GM19372 (cell line): ENCODE results near the gene SLC26A1.
"Not testable (repeated sequence)": the region's sequence is repeated elsewhere in the genome, so short reads cannot be mapped to it uniquely, and the experiment has no call there.

Experiments
- ATAC-seq: cut with Tn5 transposase; IDR thresholded peaks from one replicate; pipeline ENCODE4 v1.9.1; 2021; ENCODE audit warnings: mild to moderate bottlenecking, low read depth, moderate library complexity; ENCODE audit not compliant: unreplicated experiment

The SLC26A1 gene

GRCh38 chr4:986879-987623 is 6.2 kb downstream of the SLC26A1 start, which contains the start of gene IDUA:
Gene IDUA, plus strand, starts transcription at chr4:987044. Its CDS starts 41 bp downstream, at chr4:987085.
- peak; percentile 90 for ATAC-seq

GRCh38 chr4:986428-986878 is 6.8 kb downstream of the SLC26A1 start:
- peak; percentile 10 for ATAC-seq

GRCh38 chr4:985123-985830 is 7.9 kb downstream of the SLC26A1 start:
- ATAC-seq: no peak

GRCh38 chr4:984336-985054 is 8.7 kb downstream of the SLC26A1 start:
- no peak for ATAC-seq

- no peak for ATAC-seq
Observed at GRCh38 chr4:982814-983213, 10.4 kb downstream of the SLC26A1 start.

GRCh38 chr4:982291-982690 is 10.9 kb downstream of the SLC26A1 start:
- no peak for ATAC-seq

GRCh38 chr4:978957-979701 is 14.1 kb downstream of the SLC26A1 start:
- ATAC-seq: no peak

GRCh38 chr4:976016-976415 is 17.2 kb downstream of the SLC26A1 start:
- ATAC-seq: not testable (repeated sequence)

GRCh38 chr4:974668-975067 is 18.5 kb downstream of the SLC26A1 start:
- ATAC-seq: no peak

GRCh38 chr4:973431-974397 is 19.5 kb downstream of the SLC26A1 start, which contains the start of gene DGKQ:
Gene DGKQ, minus strand, starts transcription at chr4:973569. Its CDS starts 87 bp downstream, at chr4:973482.
- peak; percentile 80 for ATAC-seq

- ATAC-seq: peak; percentile 44
Observed at GRCh38 chr4:972651-973424, 20.4 kb downstream of the SLC26A1 start.

- ATAC-seq: no peak
Observed at GRCh38 chr4:971666-972500, 21.3 kb downstream of the SLC26A1 start.

GRCh38 chr4:970854-971520 is 22.2 kb downstream of the SLC26A1 start:
- ATAC-seq: no peak

- ATAC-seq: no peak
Observed at GRCh38 chr4:970046-970745, 23.0 kb downstream of the SLC26A1 start.

- ATAC-seq: no peak
Observed at GRCh38 chr4:968621-969394, 24.4 kb downstream of the SLC26A1 start.

GRCh38 chr4:968221-968620 is 25.0 kb downstream of the SLC26A1 start:
- no peak for ATAC-seq
